Left cardiac atrium (tissue), 4 donors: ENCODE data around the gene DFFB. TPM values are rescaled to one million over a fixed set of nuclear protein-coding genes. Genes with fewer than 3 reads are reported as not detected.
"Not testable (repeated sequence)": the region's sequence is repeated elsewhere in the genome, so short reads cannot be mapped to it uniquely, and the experiment has no call there.

Experiments
- ATAC-seq, 2 donors: fragments of 200-7000 bp; cut with Tn5 transposase; one replicate each; pipeline ENCODE4 v1.9.1; 2020; ENCODE audit warnings: mild to moderate bottlenecking in 2 of 2, moderate library complexity in 2 of 2
- DNase-seq: peaks from one replicate; pipeline ENCODE4 v3.0.0-alpha.2; 2020
- intact Hi-C, 2 donors: fragments of 100-400 bp; cut with DNase I; formaldehyde crosslinking; loops; one replicate each; pipeline versions ENCODE4 v1.14.1 to v1.15.1; 2022 to 2023
- total RNA-seq, 2 donors: library from RNA; stranded (reverse); fragmentation: NEBNext Ultra II Directional; extraction: Animal tissue kit (Norgen Biotek cat#: 25700); gene quantifications; one replicate each; pipeline ENCODE4 v1.2.1, GENCODE V29; 2021
- donor health status: DM: no; HTN: yes; CAD: no.
- donor health status: DM: no; HTN: yes; CAD: no; lungs with severe emphysema.
- donor health status: DM: yes; HTN: yes; CAD: no.
- donor health status: Dilated cardiomyopathy.

The DFFB gene
- total RNA-seq, 2 donors from 2014 or later, result 4.0 to 4.1 TPM

GRCh38 chr1:3915551-3916121 is 58.4 kb downstream of the DFFB start:
- intact Hi-C loops, result loop anchor here in 1 of 2 donors (10.0 kb wide), 1 partner anchor 739 kb away; the partner anchor contains the start of gene AJAP1
- no peak for DNase-seq

GRCh38 chr1:3917761-3918160 is 60.5 kb downstream of the DFFB start:
- no peak for ATAC-seq
- intact Hi-C loops, result loop anchor here in 1 of 2 donors (10.0 kb wide), 1 partner anchor 737 kb away; the partner anchor contains the start of gene AJAP1
- peak; percentile 9 for DNase-seq

More at GRCh38 chr1:3915551-3916121, 58.4 kb downstream of the DFFB start:
- ATAC-seq, result no peak

- ATAC-seq, result not testable (repeated sequence)
- DNase-seq, result peak; percentile 0
- intact Hi-C loops, result loop anchor here in 1 of 2 donors (10.0 kb wide), 1 partner anchor 736 kb away; the partner anchor contains the start of gene AJAP1
Measured at GRCh38 chr1:3918359-3918758, 61.1 kb downstream of the DFFB start.

GRCh38 chr1:3918966-3919611 is 61.8 kb downstream of the DFFB start:
- intact Hi-C loops, result loop anchor here in 1 of 2 donors (10.0 kb wide), 1 partner anchor 736 kb away; the partner anchor contains the start of gene AJAP1
- DNase-seq (peak; percentile 4), ATAC-seq (no peak)

- intact Hi-C loops, result loop anchor here in 1 of 2 donors (10.0 kb wide), 1 partner anchor 735 kb away; the partner anchor contains the start of gene AJAP1
- DNase-seq, result peak; percentile 8
- no peak for ATAC-seq
Measured at GRCh38 chr1:3919706-3920105, 62.4 kb downstream of the DFFB start.

GRCh38 chr1:3921765-3922164 is 64.5 kb downstream of the DFFB start:
- ATAC-seq (no peak), DNase-seq (peak; percentile 0)
- intact Hi-C loops, result no loop called here

- DNase-seq, result peak; percentile 1
- no peak for ATAC-seq
- intact Hi-C loops, result no loop called here
Measured at GRCh38 chr1:3922201-3922725, 65.0 kb downstream of the DFFB start.

- intact Hi-C loops, result no loop called here
Measured at GRCh38 chr1:3922851-3923250, 65.6 kb downstream of the DFFB start.

GRCh38 chr1:3923378-3924185 is 66.3 kb downstream of the DFFB start:
- DNase-seq (peak; percentile 19), ATAC-seq (peak; percentile 5 to 23)
- intact Hi-C loops, result no loop called here

More at GRCh38 chr1:3922851-3923250, 65.6 kb downstream of the DFFB start:
- ATAC-seq (no peak), DNase-seq (peak; percentile 5)

- DNase-seq, result peak; percentile 12
- ATAC-seq, result no peak
- intact Hi-C loops, result no loop called here
Measured at GRCh38 chr1:3924186-3924824, 67.0 kb downstream of the DFFB start.

- intact Hi-C loops, result no loop called here
- peak in 1 of 2 donors; percentile 39 for ATAC-seq
Measured at GRCh38 chr1:3924825-3925220, 67.5 kb downstream of the DFFB start.

GRCh38 chr1:3925256-3925655 is 68.0 kb downstream of the DFFB start:
- ATAC-seq, result no peak
- intact Hi-C loops, result no loop called here
- no peak for DNase-seq

More at GRCh38 chr1:3924825-3925220, 67.5 kb downstream of the DFFB start:
- DNase-seq, result peak; percentile 18

- ATAC-seq, result no peak
- DNase-seq, result peak; percentile 5
- intact Hi-C loops, result no loop called here
Measured at GRCh38 chr1:3925762-3926161, 68.5 kb downstream of the DFFB start.

GRCh38 chr1:3926956-3927355 is 69.7 kb downstream of the DFFB start:
- DNase-seq, result no peak
- no peak for ATAC-seq
- intact Hi-C loops, result no loop called here

GRCh38 chr1:3928586-3928985 is 71.3 kb downstream of the DFFB start:
- intact Hi-C loops, result no loop called here

GRCh38 chr1:3929126-3929525 is 71.8 kb downstream of the DFFB start:
- ATAC-seq, result no peak
- intact Hi-C loops, result no loop called here
- no peak for DNase-seq

More at GRCh38 chr1:3928586-3928985, 71.3 kb downstream of the DFFB start:
- peak; percentile 1 for DNase-seq
- ATAC-seq, result no peak

- no peak for ATAC-seq
- intact Hi-C loops, result no loop called here
- peak; percentile 3 for DNase-seq
Measured at GRCh38 chr1:3930301-3931006, 73.2 kb downstream of the DFFB start.
